Neural progenitor cell (in vitro differentiated cells): ENCODE measurements around the gene DCST2.

Experiments used
- CTCF ChIP-seq: fragments of 200-600 bp; sonication (generic); IDR thresholded peaks from 2 replicates; pipeline ENCODE4 v1.5.1; 2017; ENCODE audit warnings: antibody characterized with exemption, mild to moderate bottlenecking
- EZH2 ChIP-seq: fragments of 200-600 bp; sonication (generic); IDR thresholded peaks from 2 replicates; pipeline ENCODE4 v1.6.1; 2017; ENCODE audit warnings: antibody characterized with exemption, mild to moderate bottlenecking, moderate library complexity
- EZH2phosphoT487 ChIP-seq: fragments of 200-600 bp; sonication (generic); IDR thresholded peaks from 2 replicates; pipeline ENCODE4 v1.6.1; 2017; ENCODE audit warnings: antibody characterized with exemption

DNA sequence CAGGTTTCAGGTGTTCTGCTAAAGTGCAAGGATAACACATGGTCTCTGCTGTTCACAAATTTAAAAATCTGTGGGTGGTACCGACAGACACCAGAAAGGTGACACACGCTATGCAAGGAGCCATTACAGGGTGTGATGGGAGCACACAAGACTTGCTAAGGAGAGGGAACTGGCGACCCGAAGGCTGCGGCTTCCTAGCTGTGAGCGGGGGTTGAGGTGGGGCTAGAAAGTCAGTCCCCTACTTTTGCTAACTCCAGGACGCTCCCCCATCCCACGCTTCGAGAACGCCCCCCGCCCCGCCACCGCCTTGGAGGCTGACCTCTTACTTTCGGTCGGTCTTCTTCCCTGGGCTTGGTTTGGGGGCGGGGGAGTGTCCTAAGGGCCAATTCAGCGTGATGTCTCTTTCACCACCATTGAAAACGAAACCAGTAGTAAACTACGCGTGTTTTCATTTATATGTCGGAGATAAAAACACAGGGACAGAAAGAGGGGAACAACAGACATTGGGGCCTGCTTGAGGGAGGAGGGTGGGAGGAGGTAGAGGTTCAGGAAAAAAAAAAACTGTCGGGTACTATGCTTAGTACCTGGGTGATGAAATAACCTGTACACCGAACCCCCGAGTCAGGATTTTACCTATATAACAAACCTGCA is 58.0 kb downstream of the DCST2 start:
- TF ChIP-seq CTCF (no peak), EZH2phosphoT487 (no peak), EZH2 (no peak)
